ENCODE measurements around the gene ZDHHC19. TPM values are rescaled to one million over a fixed set of nuclear protein-coding genes. Genes with fewer than 3 reads are reported as not detected.
"Not testable (repeated sequence)": the region's sequence is repeated elsewhere in the genome, so short reads cannot be mapped to it uniquely, and the experiment has no call there.

The ZDHHC19 gene
- total RNA-seq, 2 experiments from 2014 or later = not detected

GRCh38 chr3:196186651-196187573 is 24.3 kb downstream of the ZDHHC19 start:
- Mint-ChIP-seq H3K27ac (peak overlapping the region; percentile 83), H3K9me3 (no peaks in the 10 kb centered on the region), H3K4me1 (ENCODE audit: low read depth) (peaks cover 18% of the 10 kb centered on the region), H3K4me3 (peak overlapping the region; percentile 54), H3K36me3 (ENCODE audit: low read depth) (no peaks in the 10 kb centered on the region), H3K27me3 (no peaks in the 10 kb centered on the region)
- Histone ChIP-seq H3K9me3 (ENCODE audit: control insufficient read depth in 1 of 2, insufficient read depth in 1 of 2, low read length in 2 of 2) (no peaks in the 10 kb centered on the region), H3K4me3 (ENCODE audit: low read length) (peak overlapping the region; percentile 15), H3K4me1 (ENCODE audit: insufficient read depth, low read length) (peaks cover 39% of the 10 kb centered on the region), H3K27me3 (ENCODE audit: control insufficient read depth in 1 of 2, insufficient read depth in 2 of 2, low read length in 2 of 2) (no peaks in the 10 kb centered on the region), H3K36me3 (ENCODE audit: insufficient read depth, low read length) (no peaks in the 10 kb centered on the region), H3K27ac (ENCODE audit: low read depth in 1 of 2, low read length in 2 of 2) (peak overlapping the region in 1 of 2 donors; percentile 11)
- TF ChIP-seq, protein P1, sequence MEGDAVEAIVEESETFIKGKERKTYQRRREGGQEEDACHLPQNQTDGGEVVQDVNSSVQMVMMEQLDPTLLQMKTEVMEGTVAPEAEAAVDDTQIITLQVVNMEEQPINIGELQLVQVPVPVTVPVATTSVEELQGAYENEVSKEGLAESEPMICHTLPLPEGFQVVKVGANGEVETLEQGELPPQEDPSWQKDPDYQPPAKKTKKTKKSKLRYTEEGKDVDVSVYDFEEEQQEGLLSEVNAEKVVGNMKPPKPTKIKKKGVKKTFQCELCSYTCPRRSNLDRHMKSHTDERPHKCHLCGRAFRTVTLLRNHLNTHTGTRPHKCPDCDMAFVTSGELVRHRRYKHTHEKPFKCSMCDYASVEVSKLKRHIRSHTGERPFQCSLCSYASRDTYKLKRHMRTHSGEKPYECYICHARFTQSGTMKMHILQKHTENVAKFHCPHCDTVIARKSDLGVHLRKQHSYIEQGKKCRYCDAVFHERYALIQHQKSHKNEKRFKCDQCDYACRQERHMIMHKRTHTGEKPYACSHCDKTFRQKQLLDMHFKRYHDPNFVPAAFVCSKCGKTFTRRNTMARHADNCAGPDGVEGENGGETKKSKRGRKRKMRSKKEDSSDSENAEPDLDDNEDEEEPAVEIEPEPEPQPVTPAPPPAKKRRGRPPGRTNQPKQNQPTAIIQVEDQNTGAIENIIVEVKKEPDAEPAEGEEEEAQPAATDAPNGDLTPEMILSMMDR (IDR thresholded peaks at IDR 0.05) = no peak
- DNase-seq = peak in 6 of 14 experiments; percentile 10 to 62 (median 36)
- intact Hi-C loops (cut with DNase I, micrococcal nuclease) = loop anchor here in 1 of 2 experiments (10.0 kb wide), 1 partner anchor 192 kb away; no protein-coding TSS in a partner anchor
- ATAC-seq (ENCODE audit: poor library complexity) = peak; percentile 37
- ChIA-PET POLR2A (interaction anchor here (1.0 to 1.6 kb wide), 3 partner anchors 10 to 106 kb away, joined by 3 to 7 read pairs (median 3); no protein-coding TSS in a partner anchor), CTCF (interaction anchor here (0.6 to 3.1 kb wide), 4 partner anchors 7 to 112 kb away, joined by 3 to 13 read pairs (median 3); no protein-coding TSS in a partner anchor)

- TF ChIP-seq, protein P1 (IDR thresholded peaks at IDR 0.05) = no peak
- Mint-ChIP-seq H3K27me3 (no peaks in the 10 kb centered on the region), H3K36me3 (ENCODE audit: low read depth) (no peaks in the 10 kb centered on the region), H3K4me3 (no peak overlapping the region), H3K4me1 (ENCODE audit: low read depth) (peaks cover 29% of the 10 kb centered on the region), H3K27ac (no peak overlapping the region), H3K9me3 (no peaks in the 10 kb centered on the region)
- no peak overlapping the region for H3K4me3 ChIP-seq (ENCODE audit: low read length)
- no peaks in the 10 kb centered on the region for H3K36me3 ChIP-seq (ENCODE audit: insufficient read depth, low read length)
- H3K9me3 ChIP-seq (ENCODE audit: control insufficient read depth in 1 of 2, insufficient read depth in 1 of 2, low read length in 2 of 2) = no peaks in the 10 kb centered on the region
- no peaks in the 10 kb centered on the region for H3K27me3 ChIP-seq (ENCODE audit: control insufficient read depth in 1 of 2, insufficient read depth in 2 of 2, low read length in 2 of 2)
- no peak for DNase-seq
- intact Hi-C loops (cut with DNase I, micrococcal nuclease) = loop anchor here in 1 of 2 experiments (10.0 kb wide), 1 partner anchor 190 kb away; no protein-coding TSS in a partner anchor
- POLR2A ChIA-PET = interaction anchor here (0.6 to 0.9 kb wide), 2 partner anchors 81 to 110 kb away, joined by 3 read pairs; no protein-coding TSS in a partner anchor
- H3K4me1 ChIP-seq (ENCODE audit: insufficient read depth, low read length) = peaks cover 52% of the 10 kb centered on the region
- no peak overlapping the region for H3K27ac ChIP-seq (ENCODE audit: low read depth in 1 of 2, low read length in 2 of 2)
- ATAC-seq (ENCODE audit: poor library complexity) = no peak
- CTCF ChIA-PET = interaction anchor here (1.5 to 3.1 kb wide), 2 partner anchors 12 to 112 kb away, joined by 3 to 13 read pairs; no protein-coding TSS in a partner anchor
These were observed 26.3 kb downstream of the ZDHHC19 start for GRCh38 chr3:196184881-196185280.

DNA sequence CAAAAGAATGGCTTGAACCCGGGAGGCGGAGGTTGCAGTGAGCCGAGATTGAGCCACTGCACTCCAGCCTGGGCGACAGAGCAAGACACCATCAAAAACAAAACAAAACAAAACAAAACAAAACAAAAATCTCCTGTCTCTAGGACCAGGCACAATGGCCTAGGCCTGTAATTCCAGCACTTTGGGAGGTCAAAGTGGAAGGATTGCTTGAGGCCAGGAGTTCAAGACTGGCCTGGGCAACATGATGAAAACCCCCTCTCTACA is 27.1 kb downstream of the ZDHHC19 start:
- H3K4me1 Mint-ChIP-seq (ENCODE audit: low read depth) = peaks cover 37% of the 10 kb centered on the region
- H3K9me3 Mint-ChIP-seq; H3K36me3 Mint-ChIP-seq (ENCODE audit: low read depth); H3K27me3 ChIP-seq (ENCODE audit: control insufficient read depth in 1 of 2, insufficient read depth in 2 of 2, low read length in 2 of 2); H3K9me3 ChIP-seq (ENCODE audit: control insufficient read depth in 1 of 2, insufficient read depth in 1 of 2, low read length in 2 of 2); CTCF ChIA-PET; H3K27ac ChIP-seq (ENCODE audit: low read depth in 1 of 2, low read length in 2 of 2); H3K27ac Mint-ChIP-seq; H3K4me3 ChIP-seq (ENCODE audit: low read length); DNase-seq; H3K36me3 ChIP-seq (ENCODE audit: insufficient read depth, low read length); H3K4me3 Mint-ChIP-seq; H3K27me3 Mint-ChIP-seq; ATAC-seq (ENCODE audit: poor library complexity): not testable (repeated sequence)
- peaks cover 60% of the 10 kb centered on the region for H3K4me1 ChIP-seq (ENCODE audit: insufficient read depth, low read length)
- POLR2A ChIA-PET = interaction anchor here (1.1 kb wide), 1 partner anchor 35 kb away, joined by 3 read pairs; no protein-coding TSS in a partner anchor
- intact Hi-C loops (cut with DNase I, micrococcal nuclease) = loop anchor here in 1 of 2 experiments (10.0 kb wide), 1 partner anchor 189 kb away; no protein-coding TSS in a partner anchor

Data from CD4-positive, alpha-beta T cell (primary cell).